H9 (cell line): ENCODE results near the gene SLAMF7. TPM values are rescaled to one million over a fixed set of nuclear protein-coding genes. Genes with fewer than 3 reads are reported as not detected.
A peak's percentile ranks its signal among the peaks of the same experiment; 100 is the strongest.

Source experiments
- DNase-seq: peaks from one replicate; pipeline ENCODE4 v3.0.0-alpha.2; 2017
- H2AFZ ChIP-seq: one replicate; pipeline ENCODE4 v1.6.1; 2013; ENCODE audit warnings: mild to moderate bottlenecking, low read length, control low read depth, moderate library complexity
- H2AK5ac ChIP-seq: 2 replicates; pipeline ENCODE4 v1.6.1; 2013; ENCODE audit warnings: low read length, control low read depth, mixed read lengths; ENCODE audit not compliant: insufficient read length
- H2BK120ac ChIP-seq: one replicate; pipeline ENCODE4 v1.6.1; 2013; ENCODE audit warnings: low read depth, mild to moderate bottlenecking, low read length, control low read depth, inconsistent platforms; ENCODE audit not compliant: poor library complexity, severe bottlenecking
- H2BK12ac ChIP-seq: 2 replicates; pipeline ENCODE4 v1.6.1; 2013; ENCODE audit warnings: low read length, control low read depth, mixed read lengths, low read depth; ENCODE audit not compliant: insufficient read length
- H2BK15ac ChIP-seq: 2 replicates; pipeline ENCODE4 v1.6.1; 2013; ENCODE audit warnings: low read depth, low read length, control low read depth
- H2BK20ac ChIP-seq: one replicate; pipeline ENCODE4 v1.6.1; 2013; ENCODE audit warnings: low read depth, mild to moderate bottlenecking, low read length, control low read depth, inconsistent platforms; ENCODE audit not compliant: poor library complexity, severe bottlenecking
- H2BK5ac ChIP-seq: 2 replicates; pipeline ENCODE4 v1.6.1; 2013; ENCODE audit warnings: low read length, control low read depth, mixed read lengths; ENCODE audit not compliant: insufficient read length
- H3K14ac ChIP-seq: 2 replicates; pipeline ENCODE4 v1.6.1; 2013; ENCODE audit warnings: low read length, control low read depth; ENCODE audit not compliant: insufficient read depth
- H3K18ac ChIP-seq: 2 replicates; pipeline ENCODE4 v1.6.1; 2013; ENCODE audit warnings: low read depth, mild to moderate bottlenecking, mixed read lengths, low read length, control low read depth; ENCODE audit not compliant: insufficient read length
- H3K23ac ChIP-seq: 2 replicates; pipeline ENCODE4 v1.6.1; 2013; ENCODE audit warnings: low read length, control low read depth, mixed read lengths, low read depth; ENCODE audit not compliant: insufficient read length
- H3K23me2 ChIP-seq: 2 replicates; pipeline ENCODE4 v1.6.1; 2013; ENCODE audit warnings: low read depth, mild to moderate bottlenecking, mixed read lengths, low read length, control low read depth; ENCODE audit not compliant: insufficient read length, poor library complexity, severe bottlenecking
- H3K27ac ChIP-seq: 2 replicates; pipeline ENCODE4 v1.5.1; 2013; ENCODE audit warnings: low read length, control low read depth, mixed read lengths, low read depth; ENCODE audit not compliant: insufficient read length
- H3K27me3 ChIP-seq: 2 replicates; pipeline ENCODE4 v1.6.1; 2013; ENCODE audit warnings: low read length, control low read depth, inconsistent platforms; ENCODE audit not compliant: insufficient read depth
- H3K4ac ChIP-seq: 2 replicates; pipeline ENCODE4 v1.6.1; 2013; ENCODE audit warnings: low read depth, mild to moderate bottlenecking, control low read depth, inconsistent platforms, low read length, moderate library complexity
- H3K4me1 ChIP-seq: 2 replicates; pipeline ENCODE4 v1.6.1; 2013; ENCODE audit warnings: low read length, control low read depth, inconsistent platforms; ENCODE audit not compliant: insufficient read depth
- H3K4me2 ChIP-seq: 2 replicates; pipeline ENCODE4 v1.6.1; 2013; ENCODE audit warnings: low read length, control low read depth, mixed read lengths; ENCODE audit not compliant: insufficient read length, insufficient read depth
- H3K56ac ChIP-seq: 2 replicates; pipeline ENCODE4 v1.6.1; 2013; ENCODE audit warnings: low read depth, mild to moderate bottlenecking, mixed read lengths, low read length, control low read depth; ENCODE audit not compliant: insufficient read length
- H3K79me1 ChIP-seq: 2 replicates; pipeline ENCODE4 v1.6.1; 2013; ENCODE audit warnings: low read depth, mild to moderate bottlenecking, moderate library complexity, low read length, control low read depth, inconsistent platforms; ENCODE audit not compliant: insufficient read depth, poor library complexity, severe bottlenecking
- H3K79me2 ChIP-seq: 2 replicates; pipeline ENCODE4 v1.6.1; 2013; ENCODE audit warnings: low read length, control low read depth, inconsistent platforms; ENCODE audit not compliant: insufficient read depth
- H3K9ac ChIP-seq: 2 replicates; pipeline ENCODE4 v1.6.1; 2013; ENCODE audit warnings: low read length, control low read depth, mixed read lengths; ENCODE audit not compliant: insufficient read length; ENCODE audit errors: extremely low read depth
- H3K9me3 ChIP-seq: one replicate; pipeline ENCODE4 v1.6.1; 2013; ENCODE audit warnings: low read depth, low read length, inconsistent platforms; ENCODE audit not compliant: control insufficient read depth
- H3T11ph ChIP-seq: one replicate; pipeline ENCODE4 v1.6.1; 2013; ENCODE audit warnings: mild to moderate bottlenecking, low read length, control low read depth, inconsistent platforms
- H4K20me1 ChIP-seq: one replicate; pipeline ENCODE4 v1.6.1; 2013; ENCODE audit not compliant: control insufficient read depth, insufficient read length, insufficient read depth
- H4K5ac ChIP-seq: 2 replicates; pipeline ENCODE4 v1.6.1; 2013; ENCODE audit warnings: low read depth, mild to moderate bottlenecking, mixed read lengths, low read length, control low read depth; ENCODE audit not compliant: insufficient read length
- H4K8ac ChIP-seq: replicated peaks from 2 replicates; pipeline ENCODE4 v1.6.1; 2013; ENCODE audit warnings: low read length, control low read depth, mixed read lengths, low read depth; ENCODE audit not compliant: insufficient read length
- H4K91ac ChIP-seq: 2 replicates; pipeline ENCODE4 v1.6.1; 2013; ENCODE audit warnings: low read depth, mild to moderate bottlenecking, moderate library complexity, mixed read lengths, low read length, control low read depth; ENCODE audit not compliant: insufficient read length
- H3K27ac Mint-ChIP-seq, 3 experiments: 2 replicates in 2 of 3; 3 replicates in 1 of 3; pipeline ENCODE4 v1.8.0; 2020 to 2021; ENCODE audit warnings: mixed read lengths in 3 of 3, mild to moderate bottlenecking in 1 of 3, moderate library complexity in 1 of 3
- H3K27me3 Mint-ChIP-seq: 2 replicates; pipeline ENCODE4 v1.8.0; 2021; ENCODE audit warnings: low read depth, mild to moderate bottlenecking, moderate library complexity, mixed read lengths
- H3K36me3 Mint-ChIP-seq, 3 experiments: 2 replicates in 2 of 3; 3 replicates in 1 of 3; pipeline ENCODE4 v1.8.0; 2020 to 2021; ENCODE audit warnings: low read depth in 3 of 3, mixed read lengths in 3 of 3; ENCODE audit not compliant: insufficient read depth in 1 of 3
- H3K4me1 Mint-ChIP-seq, 2 experiments: 2 replicates each; pipeline ENCODE4 v1.8.0; 2020; ENCODE audit warnings: mixed read lengths in 2 of 2
- H3K4me3 Mint-ChIP-seq, 2 experiments: 2 replicates in 1 of 2; 3 replicates in 1 of 2; pipeline ENCODE4 v1.8.0; 2020 to 2021; ENCODE audit warnings: mild to moderate bottlenecking in 2 of 2, mixed read lengths in 2 of 2, moderate library complexity in 1 of 2
- H3K9me3 Mint-ChIP-seq, 2 experiments: 2 replicates in 1 of 2; 3 replicates in 1 of 2; pipeline ENCODE4 v1.8.0; 2020; ENCODE audit warnings: mild to moderate bottlenecking in 2 of 2, mixed read lengths in 2 of 2, moderate library complexity in 1 of 2
- CTCF ChIP-seq: fragments of 200-600 bp; sonication (generic); conservative IDR thresholded peaks from 3 replicates; pipeline ENCODE4 v1.8.0; 2021; ENCODE audit warnings: antibody characterized with exemption, mild to moderate bottlenecking
- WGBS: extraction: QIAGEN DNeasy Blood & Tissue Kit; methylation state at CpG from one replicate; pipeline ENCODE4 v1.1.7; 2013; ENCODE audit warnings: missing lambda C conversion rate, low lambda C conversion rate, mixed read lengths; ENCODE audit not compliant: insufficient read length; ENCODE audit errors: extremely low coverage; 5-methylcytosine and 5-hydroxymethylcytosine counted together
- total RNA-seq: library from RNA; stranded (reverse); gene quantifications from 2 replicates; pipeline ENCODE4 v1.2.1, GENCODE V29; 2021

Gene SLAMF7
- total RNA-seq, 1 experiment from 2014 or later, result not detected

GRCh38 chr1:160746836-160747500 is 7.9 kb downstream of the SLAMF7 start:
- peak overlapping the region; percentile 18 for H3K4me2 ChIP-seq

More at GRCh38 chr1:160746836-160747500, 7.9 kb downstream of the SLAMF7 start:
- Mint-ChIP-seq H3K4me3 (no peak overlapping the region; a peak in 1 of 5 replicates), H3K4me1 (peaks cover 20 to 28% of the 10 kb centered on the region in 2 experiments), H3K9me3 (no peaks in the 10 kb centered on the region), H3K27me3 (peaks cover 2% of the 10 kb centered on the region; the same call in 1 of the 2 replicates), H3K36me3 (no peaks in the 10 kb centered on the region), H3K27ac (peak overlapping the region; percentile 4 to 95 (median 92); a peak in 6 of 7 replicates)
- Histone ChIP-seq H3K79me2 (no peaks in the 10 kb centered on the region), H2AK5ac (no peak overlapping the region), H2BK20ac (peak overlapping the region; percentile 91), H3K4me1 (peaks cover 7% of the 10 kb centered on the region; the same call in 1 of the 2 replicates), H3K23ac (no peak overlapping the region), H4K20me1 (no peaks in the 10 kb centered on the region), H3K79me1 (no peaks in the 10 kb centered on the region), H2BK120ac (no peak overlapping the region), H3K9me3 (no peaks in the 10 kb centered on the region), H3K9ac (no peak overlapping the region), H4K8ac (no peak overlapping the region), H2AFZ (no peak overlapping the region), H2BK5ac (no peak overlapping the region), H3K27ac (no peak overlapping the region), H2BK12ac (no peak overlapping the region), H3K23me2 (no peaks in the 10 kb centered on the region), H4K5ac (no peak overlapping the region), H2BK15ac (no peak overlapping the region), H3K4ac (no peak overlapping the region), H3K14ac (no peak overlapping the region), H4K91ac (no peak overlapping the region), H3T11ph (no peak overlapping the region), H3K27me3 (no peaks in the 10 kb centered on the region), H3K18ac (no peak overlapping the region), H3K56ac (no peak overlapping the region)
- no peak for DNase-seq
- no peak for TF ChIP-seq CTCF
- no CpG with 5 or more reads among the region's 7 CpGs for WGBS
